ENCODE results near the gene MGAT3. TPM values are rescaled to one million over a fixed set of nuclear protein-coding genes. Genes with fewer than 3 reads are reported as not detected.

Gene MGAT3
- total and polyA plus RNA-seq, 9 of the 15 experiments (the other 6 are each of a cell fraction or from before 2014, with no cell fraction given) = 0.10 to 11.5 (median 4.6) TPM

- TF ChIP-seq TEAD4 (IDR thresholded peaks at IDR 0.05; ENCODE audit: low read length) (0 out of 2 replicates have a peak, but pooled peaks have one; percentile 7), TEAD4 (CRISPR knock-in tag; IDR thresholded peaks at IDR 0.05; ENCODE audit: borderline replicate concordance) (no peak), TOE1 (IDR thresholded peaks at IDR 0.05; ENCODE audit: borderline replicate concordance) (peak; percentile 91), TOE1 (CRISPR knock-in tag; IDR thresholded peaks at IDR 0.05; ENCODE audit: borderline replicate concordance, low read depth) (no peak), ZNF407 (IDR thresholded peaks at IDR 0.05; ENCODE audit: low read depth) (no peak), BRCA1 (IDR thresholded peaks at IDR 0.05) (no peak), BRCA1 (CRISPR knock-in tag; IDR thresholded peaks at IDR 0.05) (no peak), MEF2D (tag; conservative IDR thresholded peaks at IDR 0.05; ENCODE audit: low read depth) (no peak), TRIM24 (IDR thresholded peaks at IDR 0.05) (0 out of 4 replicates have a peak, but pooled peaks of 1 of the 2 experiments have one; percentile 7), ARNT (IDR thresholded peaks at IDR 0.05) (peak; percentile 40 to 42; a peak in 1 of 4 replicates), NR4A1 (CRISPR knock-in tag; IDR thresholded peaks at IDR 0.05) (no peak), NR4A1 (tag; IDR thresholded peaks at IDR 0.05) (no peak), ZBTB11 (CRISPR knock-in tag; IDR thresholded peaks at IDR 0.05) (no peak), ZNF124 (CRISPR knock-in tag; IDR thresholded peaks at IDR 0.05) (no peak), ETV1 (tag; conservative IDR thresholded peaks at IDR 0.05; ENCODE audit: low read depth) (no peak), MCM2 (IDR thresholded peaks at IDR 0.05; ENCODE audit: low read depth) (no peak), MYBL2 (IDR thresholded peaks at IDR 0.05; ENCODE audit: low read depth) (no peak), MYBL2 (CRISPR knock-in tag; IDR thresholded peaks at IDR 0.05; ENCODE audit: borderline replicate concordance) (no peak)
Measured at GRCh38 chr22:39518996-39519680, 62.3 kb downstream of the MGAT3 start (continued).
